Erythroblast (primary cell): ENCODE measurements around the gene FADS2.

Source experiments
- DNase-seq, 2 experiments: peaks; one replicate each; lab custom pipeline; 2025; lab: John Stamatoyannopoulos, UW
- GATA1 ChIP-seq: IDR thresholded peaks from 2 replicates; pipeline ENCODE4 v1.6.1; 2011; ENCODE audit warnings: low read depth, mild to moderate bottlenecking, control low read depth, low read length, moderate library complexity
- POLR2A ChIP-seq: IDR thresholded peaks from 2 replicates; pipeline ENCODE4 v1.6.1; 2011; ENCODE audit warnings: mild to moderate bottlenecking, low read length

The FADS2 gene

GRCh38 chr11:61906522-61906909 is 78.4 kb downstream of the FADS2 start:
- TF ChIP-seq POLR2A (no peak), GATA1 (no peak)
- DNase-seq: no peak

- no peak for TF ChIP-seq POLR2A
- TF ChIP-seq GATA1: no peak
- DNase-seq: no peak
Observed at GRCh38 chr11:61907282-61907681, 79.2 kb downstream of the FADS2 start.

GRCh38 chr11:61907871-61908729 is 80.0 kb downstream of the FADS2 start:
- DNase-seq: no peak
- no peak for TF ChIP-seq POLR2A
- TF ChIP-seq GATA1: no peak

GRCh38 chr11:61908730-61909316 is 80.7 kb downstream of the FADS2 start:
- no peak for DNase-seq
- TF ChIP-seq POLR2A: no peak
- no peak for TF ChIP-seq GATA1

- no peak for DNase-seq
- no peak for TF ChIP-seq POLR2A
- no peak for TF ChIP-seq GATA1
Observed at GRCh38 chr11:61910187-61911127, 82.4 kb downstream of the FADS2 start.

- no peak for DNase-seq
Observed at GRCh38 chr11:61911128-61911700, 83.1 kb downstream of the FADS2 start.

GRCh38 chr11:61911701-61912529 is 83.8 kb downstream of the FADS2 start:
- no peak for TF ChIP-seq POLR2A
- no peak for TF ChIP-seq GATA1
- DNase-seq: no peak

More at GRCh38 chr11:61911128-61911700, 83.1 kb downstream of the FADS2 start:
- TF ChIP-seq GATA1: no peak
- no peak for TF ChIP-seq POLR2A

- DNase-seq: no peak
- TF ChIP-seq POLR2A: no peak
Observed at GRCh38 chr11:61912530-61912898, 84.4 kb downstream of the FADS2 start.

- TF ChIP-seq GATA1 (no peak), POLR2A (no peak)
- DNase-seq: no peak
Observed at GRCh38 chr11:61912991-61913698, 85.0 kb downstream of the FADS2 start.

GRCh38 chr11:61913699-61914395 is 85.7 kb downstream of the FADS2 start:
- DNase-seq: no peak
- no peak for TF ChIP-seq POLR2A
- no peak for TF ChIP-seq GATA1

- TF ChIP-seq POLR2A (no peak), GATA1 (no peak)
Observed at GRCh38 chr11:61914471-61915171, 86.5 kb downstream of the FADS2 start.

More at GRCh38 chr11:61914471-61915171, 86.5 kb downstream of the FADS2 start:
- no peak for DNase-seq
